Activated naive CD8-positive, alpha-beta T cell treated with anti-CD3 and anti-CD28 coated beads for 36 hours (primary cell): ENCODE data around the gene MORN1. TPM values are rescaled to one million over a fixed set of nuclear protein-coding genes. Genes with fewer than 3 reads are reported as not detected.

Source experiments
- DNase-seq: peaks from one replicate; pipeline ENCODE4 v3.0.0; 2021
- H3K27ac Mint-ChIP-seq: one replicate; pipeline ENCODE4 v1.8.0; 2022; ENCODE audit warnings: mild to moderate bottlenecking, moderate library complexity, mixed read lengths
- H3K27me3 Mint-ChIP-seq: one replicate; pipeline ENCODE4 v1.8.0; 2022; ENCODE audit warnings: mild to moderate bottlenecking, mixed read lengths
- H3K36me3 Mint-ChIP-seq: one replicate; pipeline ENCODE4 v1.8.0; 2021; ENCODE audit warnings: mild to moderate bottlenecking, mixed read lengths
- H3K4me1 Mint-ChIP-seq: one replicate; pipeline ENCODE4 v1.8.0; 2021; ENCODE audit warnings: mixed read lengths
- H3K4me3 Mint-ChIP-seq: one replicate; pipeline ENCODE4 v1.8.0; 2022; ENCODE audit warnings: mild to moderate bottlenecking, moderate library complexity, mixed read lengths
- H3K9me3 Mint-ChIP-seq: one replicate; pipeline ENCODE4 v1.8.0; 2022; ENCODE audit warnings: mixed read lengths
- total RNA-seq, 2 experiments: library from RNA; stranded (reverse); gene quantifications; one replicate each; pipeline ENCODE4 v1.2.3, GENCODE V29; 2021

MORN1 gene
- total RNA-seq, 2 experiments from 2014 or later, result 6.8 to 7.8 TPM

GRCh38 chr1:2389644-2390043 lies 1.7 kb downstream of the MORN1 start:
- Mint-ChIP-seq H3K27me3 (no peaks in the 10 kb centered on the region), H3K9me3 (no peaks in the 10 kb centered on the region), H3K36me3 (peaks cover 13% of the 10 kb centered on the region), H3K4me3 (peak overlapping the region; percentile 85), H3K27ac (no peak overlapping the region), H3K4me1 (peaks cover 25% of the 10 kb centered on the region)
- no peak for DNase-seq

DNA sequence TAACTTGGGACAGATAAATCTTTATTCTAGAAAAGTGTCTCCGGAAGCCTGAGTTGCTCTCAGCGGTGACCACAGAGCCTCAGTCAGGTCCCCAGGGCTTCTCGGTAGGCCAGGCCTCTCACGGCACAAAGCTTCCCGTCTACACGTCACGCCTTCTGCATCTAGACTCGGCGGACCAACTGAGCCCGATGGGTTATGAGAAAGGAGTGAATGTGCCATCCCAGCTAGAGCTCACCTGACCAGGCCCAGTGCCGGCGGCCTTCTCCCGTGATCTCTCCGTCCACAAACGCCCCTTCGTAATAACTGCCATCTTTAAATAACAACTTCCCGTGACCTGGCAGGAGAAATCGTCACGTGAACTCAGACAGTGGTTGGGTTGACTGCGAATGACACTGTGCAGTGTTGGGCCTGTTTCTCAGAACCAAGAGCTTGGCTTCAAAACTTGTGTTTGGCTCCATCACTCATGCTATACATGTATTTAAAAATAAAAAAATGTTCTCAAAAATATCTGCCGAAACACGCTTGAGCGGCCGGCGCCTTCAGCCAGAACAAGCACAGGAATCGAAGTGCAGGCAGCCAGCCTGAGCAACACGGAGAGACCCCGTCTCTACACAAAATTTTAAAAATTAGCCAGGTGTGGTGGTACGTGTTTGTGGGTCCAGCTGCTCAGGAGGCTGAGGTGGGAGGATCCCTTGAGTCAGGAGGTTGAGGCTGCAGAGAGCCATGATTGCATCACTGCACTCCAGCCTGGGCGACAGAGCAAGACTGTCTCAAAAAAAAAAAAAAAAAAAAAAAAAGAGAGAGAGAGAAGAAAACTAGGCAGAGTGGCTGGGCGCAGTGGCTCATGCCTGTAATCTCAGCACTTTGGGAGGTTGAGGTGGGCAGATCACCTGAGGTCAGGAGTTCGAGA lies 3.1 kb downstream of the MORN1 start:
- DNase-seq, result no peak
- peaks cover 10% of the 10 kb centered on the region for H3K36me3 Mint-ChIP-seq
- no peaks in the 10 kb centered on the region for H3K27me3 Mint-ChIP-seq
- no peak overlapping the region for H3K27ac Mint-ChIP-seq
- no peaks in the 10 kb centered on the region for H3K9me3 Mint-ChIP-seq
- peaks cover 11% of the 10 kb centered on the region for H3K4me1 Mint-ChIP-seq
- H3K4me3 Mint-ChIP-seq, result no peak overlapping the region

- no peak overlapping the region for H3K27ac Mint-ChIP-seq
- H3K27me3 Mint-ChIP-seq, result no peaks in the 10 kb centered on the region
- no peaks in the 10 kb centered on the region for H3K9me3 Mint-ChIP-seq
- H3K4me3 Mint-ChIP-seq, result no peak overlapping the region
- peaks cover 2% of the 10 kb centered on the region for H3K4me1 Mint-ChIP-seq
- no peak for DNase-seq
- no peaks in the 10 kb centered on the region for H3K36me3 Mint-ChIP-seq
Measured at GRCh38 chr1:2386636-2387611, 4.4 kb downstream of the MORN1 start.

- H3K36me3 Mint-ChIP-seq, result no peaks in the 10 kb centered on the region
- H3K27ac Mint-ChIP-seq, result no peak overlapping the region
- H3K4me3 Mint-ChIP-seq, result no peak overlapping the region
- no peaks in the 10 kb centered on the region for H3K9me3 Mint-ChIP-seq
- peaks cover 2% of the 10 kb centered on the region for H3K4me1 Mint-ChIP-seq
- no peak for DNase-seq
- H3K27me3 Mint-ChIP-seq, result no peaks in the 10 kb centered on the region
Measured at GRCh38 chr1:2385606-2386280, 5.6 kb downstream of the MORN1 start.

- Mint-ChIP-seq H3K4me1 (no peaks in the 10 kb centered on the region), H3K36me3 (no peaks in the 10 kb centered on the region), H3K4me3 (no peak overlapping the region), H3K9me3 (no peaks in the 10 kb centered on the region), H3K27me3 (no peaks in the 10 kb centered on the region), H3K27ac (no peak overlapping the region)
- no peak for DNase-seq
Measured at GRCh38 chr1:2384941-2385481, 6.3 kb downstream of the MORN1 start.

DNA sequence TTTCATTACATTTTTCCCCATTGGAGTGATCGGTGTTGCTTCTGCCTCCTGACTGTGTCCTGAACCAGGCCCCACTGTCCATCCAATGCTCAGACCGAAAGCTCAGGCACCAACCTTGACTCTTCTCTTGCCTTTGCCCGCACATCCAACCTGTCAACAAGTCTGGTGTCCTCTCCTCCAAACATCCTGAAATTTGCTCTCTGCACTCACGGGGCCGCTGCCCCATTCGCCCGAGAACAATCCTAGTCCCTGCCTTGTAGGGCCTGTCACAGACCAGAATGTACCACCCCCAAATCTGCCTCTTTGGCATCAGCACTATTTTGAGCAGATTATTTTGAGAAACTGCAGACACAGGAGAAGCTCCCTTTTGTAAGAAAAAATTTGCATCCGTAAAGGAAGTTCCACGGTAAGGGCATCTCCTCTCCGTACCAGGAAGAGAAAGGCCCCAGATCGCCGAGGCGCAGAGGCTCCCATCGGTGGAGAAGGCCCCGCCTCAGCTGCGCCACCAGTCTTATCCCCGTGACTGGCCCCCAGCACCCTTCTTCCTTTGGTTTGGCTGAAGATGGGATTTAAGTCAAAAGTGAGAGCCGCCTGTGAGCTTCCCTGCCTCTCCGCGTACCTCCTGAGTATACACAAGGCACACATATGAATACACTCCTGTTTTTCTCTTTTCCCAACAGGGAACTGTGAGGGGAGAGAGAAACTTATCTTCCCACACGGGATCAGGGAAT lies 7.1 kb downstream of the MORN1 start:
- Mint-ChIP-seq H3K27me3 (no peaks in the 10 kb centered on the region), H3K4me3 (no peak overlapping the region), H3K9me3 (no peaks in the 10 kb centered on the region), H3K36me3 (no peaks in the 10 kb centered on the region), H3K4me1 (no peaks in the 10 kb centered on the region), H3K27ac (no peak overlapping the region)
- no peak for DNase-seq

- H3K36me3 Mint-ChIP-seq, result no peaks in the 10 kb centered on the region
- H3K4me3 Mint-ChIP-seq, result no peak overlapping the region
- H3K27me3 Mint-ChIP-seq, result no peaks in the 10 kb centered on the region
- H3K9me3 Mint-ChIP-seq, result no peaks in the 10 kb centered on the region
- no peak overlapping the region for H3K27ac Mint-ChIP-seq
- H3K4me1 Mint-ChIP-seq, result no peaks in the 10 kb centered on the region
- DNase-seq, result no peak
Measured at GRCh38 chr1:2383576-2383975, 7.8 kb downstream of the MORN1 start.

GRCh38 chr1:2382621-2383361 lies 8.6 kb downstream of the MORN1 start:
- Mint-ChIP-seq H3K36me3 (no peaks in the 10 kb centered on the region), H3K27me3 (no peaks in the 10 kb centered on the region), H3K4me3 (no peak overlapping the region), H3K4me1 (no peaks in the 10 kb centered on the region), H3K27ac (no peak overlapping the region), H3K9me3 (no peaks in the 10 kb centered on the region)
- DNase-seq, result peak; percentile 33

- H3K4me1 Mint-ChIP-seq, result no peaks in the 10 kb centered on the region
- no peaks in the 10 kb centered on the region for H3K36me3 Mint-ChIP-seq
Measured at GRCh38 chr1:2381741-2382620, 9.4 kb downstream of the MORN1 start.

GRCh38 chr1:2380816-2381591 lies 10.3 kb downstream of the MORN1 start:
- Mint-ChIP-seq H3K36me3 (no peaks in the 10 kb centered on the region), H3K9me3 (no peaks in the 10 kb centered on the region), H3K27ac (no peak overlapping the region), H3K4me3 (no peak overlapping the region), H3K4me1 (no peaks in the 10 kb centered on the region), H3K27me3 (no peaks in the 10 kb centered on the region)
- no peak for DNase-seq

More at GRCh38 chr1:2381741-2382620, 9.4 kb downstream of the MORN1 start:
- peak; percentile 81 for DNase-seq
- H3K4me3 Mint-ChIP-seq, result no peak overlapping the region
- no peaks in the 10 kb centered on the region for H3K27me3 Mint-ChIP-seq
- H3K27ac Mint-ChIP-seq, result no peak overlapping the region
- H3K9me3 Mint-ChIP-seq, result no peaks in the 10 kb centered on the region

DNA sequence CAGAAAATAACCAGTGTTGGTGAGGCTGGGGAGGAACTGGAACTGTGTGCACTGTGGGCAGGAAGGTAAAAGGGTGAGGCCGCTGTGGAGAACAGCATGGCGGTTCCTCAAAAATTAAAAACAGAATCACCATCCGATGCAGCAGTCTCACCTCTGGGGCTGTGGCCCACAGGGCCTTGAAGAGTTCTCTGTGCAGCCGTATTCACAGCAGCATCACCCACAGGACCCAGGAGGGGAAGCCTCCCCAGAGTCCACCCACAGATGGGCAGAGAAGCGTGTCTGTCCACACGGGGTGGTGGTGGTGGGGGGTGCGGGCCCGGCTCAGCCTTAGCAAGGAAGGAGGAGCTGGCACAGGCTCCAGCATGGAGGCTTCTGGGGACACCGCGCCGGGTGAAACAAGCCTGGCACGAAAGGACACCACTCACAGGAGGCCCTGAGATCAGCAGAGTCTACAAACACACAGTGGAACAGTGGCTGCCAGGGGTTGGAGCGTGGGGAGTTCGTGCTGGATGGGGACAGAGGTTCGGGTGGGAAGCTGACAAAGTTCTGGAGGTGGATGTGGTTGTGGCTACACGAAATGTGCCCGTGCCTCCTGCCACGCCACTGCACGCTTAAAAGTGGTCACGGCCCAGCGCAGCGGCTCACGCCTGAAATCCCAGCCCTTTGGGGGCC lies 11.5 kb downstream of the MORN1 start:
- no peak overlapping the region for H3K4me3 Mint-ChIP-seq
- no peaks in the 10 kb centered on the region for H3K36me3 Mint-ChIP-seq
- H3K9me3 Mint-ChIP-seq, result no peaks in the 10 kb centered on the region
- H3K4me1 Mint-ChIP-seq, result no peaks in the 10 kb centered on the region
- no peak overlapping the region for H3K27ac Mint-ChIP-seq
- H3K27me3 Mint-ChIP-seq, result no peaks in the 10 kb centered on the region
- DNase-seq, result no peak
